Pons (tissue), 1 donor: Measurements from ENCODE around the gene COX18.

Source experiments
- DNase-seq: peaks from one replicate; pipeline ENCODE4 v3.0.0-alpha.2; 2016; ENCODE audit warnings: low spot score

The COX18 gene, protein sequence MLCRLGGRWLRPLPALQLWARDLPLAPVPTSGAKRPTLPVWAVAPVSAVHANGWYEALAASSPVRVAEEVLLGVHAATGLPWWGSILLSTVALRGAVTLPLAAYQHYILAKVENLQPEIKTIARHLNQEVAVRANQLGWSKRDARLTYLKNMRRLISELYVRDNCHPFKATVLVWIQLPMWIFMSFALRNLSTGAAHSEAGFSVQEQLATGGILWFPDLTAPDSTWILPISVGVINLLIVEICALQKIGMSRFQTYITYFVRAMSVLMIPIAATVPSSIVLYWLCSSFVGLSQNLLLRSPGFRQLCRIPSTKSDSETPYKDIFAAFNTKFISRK

DNA sequence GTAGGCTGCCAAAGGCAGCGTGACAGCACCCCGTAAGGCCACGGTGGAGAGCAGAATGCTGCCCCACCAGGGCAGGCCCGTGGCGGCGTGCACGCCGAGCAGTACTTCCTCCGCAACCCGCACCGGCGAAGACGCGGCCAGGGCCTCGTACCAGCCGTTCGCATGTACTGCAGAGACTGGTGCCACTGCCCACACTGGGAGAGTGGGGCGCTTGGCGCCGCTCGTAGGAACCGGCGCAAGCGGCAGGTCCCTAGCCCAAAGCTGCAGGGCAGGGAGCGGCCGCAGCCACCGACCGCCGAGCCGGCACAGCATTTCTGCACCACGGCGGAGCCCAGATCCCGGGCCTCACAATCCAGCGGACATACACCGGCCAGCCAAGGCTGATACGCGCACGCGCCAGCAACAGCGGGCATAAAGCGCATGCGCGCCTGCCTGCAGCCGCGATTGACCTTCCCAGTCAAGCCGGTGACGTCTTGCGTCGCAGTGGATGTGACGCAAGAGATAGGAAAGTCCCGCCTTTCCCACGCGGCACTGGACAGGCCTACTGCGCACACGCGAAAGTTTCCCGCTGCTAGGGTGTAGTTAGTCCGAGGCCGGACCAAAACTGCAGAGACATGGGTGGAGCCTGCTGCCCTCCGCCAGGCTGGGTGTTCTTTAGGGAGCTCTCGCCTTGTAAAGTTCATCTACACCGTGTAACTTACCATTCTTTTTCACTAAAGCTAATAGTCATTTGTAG is at the start of gene COX18:
Gene COX18, minus strand, starts transcription at position 379 of the 736 bp plus-strand sequence. Its CDS starts 67 bp downstream, at position 312.
- peak; percentile 99 for DNase-seq

DNA sequence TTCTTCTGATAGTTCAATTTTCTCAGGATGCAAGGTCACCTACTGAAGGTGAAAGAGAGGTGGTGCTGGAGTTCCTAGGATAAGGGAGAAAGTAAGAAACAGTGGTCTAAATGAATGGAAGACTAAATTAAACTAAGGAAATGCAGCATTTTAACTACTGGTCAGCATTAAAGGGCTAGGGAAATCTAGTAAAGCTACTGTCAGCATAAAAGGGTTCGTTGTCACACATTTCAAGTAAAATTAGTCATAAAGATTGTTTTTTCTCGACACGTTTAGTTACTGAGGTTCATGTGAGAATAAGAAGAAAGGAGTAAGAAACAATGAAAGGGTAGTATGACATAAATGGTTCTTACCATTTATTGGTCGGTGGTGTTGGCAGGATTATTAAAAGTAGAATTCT is 40.0 kb upstream of the COX18 start:
- DNase-seq = no peak

DNA sequence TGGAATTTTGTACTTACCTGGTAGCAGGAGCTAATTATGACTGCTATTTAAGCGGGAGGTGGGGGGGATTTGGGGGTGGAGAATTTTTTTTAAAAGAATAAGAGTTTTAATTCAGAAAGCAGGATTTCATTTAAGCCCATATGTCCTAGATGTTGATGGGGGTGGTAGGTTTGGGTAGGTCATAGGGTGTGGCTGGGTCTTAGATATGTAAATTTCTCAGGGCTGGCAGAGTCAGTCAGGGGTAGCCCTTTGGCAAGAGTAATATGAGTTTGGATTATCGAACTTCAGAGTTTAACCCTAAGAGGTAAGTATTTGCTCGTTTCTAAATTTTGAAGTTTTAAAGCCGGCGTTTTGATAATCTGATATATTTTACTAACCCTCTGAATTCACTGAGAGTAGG is 35.2 kb upstream of the COX18 start:
- DNase-seq = no peak

DNA sequence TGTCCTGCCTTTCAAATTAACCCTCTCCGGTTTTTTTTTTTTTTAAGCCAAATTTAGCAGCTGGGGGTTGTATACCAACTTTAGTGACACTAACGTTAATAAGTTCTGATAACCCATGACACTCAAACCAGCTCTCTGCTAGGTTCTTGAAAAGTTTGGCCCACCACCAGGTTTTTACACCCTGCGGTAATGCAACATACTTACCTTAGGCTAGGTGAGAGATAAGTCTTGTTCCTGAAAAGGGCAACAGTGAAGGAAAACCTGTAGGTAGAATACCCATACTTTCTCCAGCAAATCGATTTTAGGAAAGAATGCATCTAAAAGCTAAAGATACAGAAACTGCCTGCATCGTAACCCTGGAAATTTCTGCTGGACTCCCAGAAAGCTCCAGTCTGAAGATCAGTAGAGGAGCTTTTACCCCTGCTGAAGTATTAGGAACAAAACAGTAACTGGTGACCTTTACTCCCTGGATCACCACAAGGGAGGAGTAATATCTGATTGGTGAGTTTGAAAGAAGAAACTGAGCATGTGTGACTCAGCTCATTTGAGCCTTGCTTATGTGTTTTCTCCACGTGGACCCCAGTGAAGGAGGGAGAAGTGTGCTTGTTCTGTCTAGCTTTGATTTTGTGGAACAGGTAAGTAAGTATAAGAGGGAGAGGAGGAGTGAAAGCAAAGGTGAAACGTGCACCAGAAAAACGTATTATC is 34.4 kb upstream of the COX18 start:
- no peak for DNase-seq

DNA sequence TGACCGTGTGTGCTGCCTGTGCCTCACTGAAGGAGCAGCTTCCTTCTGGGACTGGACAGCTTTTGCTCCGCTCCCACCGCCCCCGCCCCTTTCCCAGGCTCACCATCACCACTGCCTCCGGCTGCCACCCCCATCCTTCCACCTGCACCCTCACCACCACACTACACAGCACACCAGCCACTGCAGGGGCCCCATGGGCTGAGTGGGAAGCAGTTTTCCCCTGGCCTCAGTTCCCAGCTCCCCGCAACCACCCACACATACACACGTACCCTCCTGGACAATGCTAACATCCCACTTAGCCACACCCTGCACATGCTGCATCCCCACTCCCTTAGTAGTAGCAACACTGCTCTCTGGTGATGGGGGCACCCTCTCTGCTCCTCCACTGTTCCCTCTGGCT is 29.6 kb upstream of the COX18 start:
- DNase-seq = no peak

DNA sequence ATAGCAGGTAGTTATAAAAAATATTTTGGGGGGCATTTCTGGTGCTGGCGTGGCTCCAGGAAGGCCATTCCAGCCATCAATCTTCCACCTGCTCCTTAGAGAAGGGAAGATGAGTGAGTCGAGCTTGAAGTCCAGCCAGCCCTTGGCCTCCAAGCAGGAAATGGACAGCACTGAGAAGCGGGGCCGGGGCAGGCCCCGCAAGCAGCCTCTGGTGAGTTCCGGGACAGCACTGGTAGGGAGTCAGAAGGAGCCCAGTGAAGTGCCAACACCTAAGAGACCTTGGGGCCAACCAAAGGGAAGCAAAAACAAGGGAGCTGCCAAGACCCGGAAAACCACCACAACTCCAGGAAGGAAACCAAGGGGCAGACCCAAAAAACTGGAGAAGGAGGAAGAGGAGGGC is 29.2 kb upstream of the COX18 start:
- DNase-seq = no peak

DNA sequence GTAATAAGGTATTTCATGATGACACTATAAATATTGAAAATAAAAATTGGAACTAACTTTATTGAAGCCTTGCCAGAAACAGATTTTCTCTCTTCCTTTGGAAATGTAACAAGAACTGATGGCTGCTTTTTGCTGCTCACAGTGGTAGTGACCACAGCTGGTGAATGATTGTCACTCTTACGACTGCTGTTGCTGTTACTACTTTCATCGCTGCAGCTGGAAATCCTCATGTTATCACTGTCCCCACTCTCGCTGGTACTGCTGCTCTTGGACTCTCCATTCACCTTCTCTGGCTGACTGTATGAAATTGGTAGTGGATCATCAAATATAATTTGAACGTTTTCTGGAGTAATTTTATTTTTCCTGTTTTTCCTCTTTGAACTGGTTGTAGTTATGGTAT is 28.5 kb upstream of the COX18 start:
- peak; percentile 11 for DNase-seq

DNA sequence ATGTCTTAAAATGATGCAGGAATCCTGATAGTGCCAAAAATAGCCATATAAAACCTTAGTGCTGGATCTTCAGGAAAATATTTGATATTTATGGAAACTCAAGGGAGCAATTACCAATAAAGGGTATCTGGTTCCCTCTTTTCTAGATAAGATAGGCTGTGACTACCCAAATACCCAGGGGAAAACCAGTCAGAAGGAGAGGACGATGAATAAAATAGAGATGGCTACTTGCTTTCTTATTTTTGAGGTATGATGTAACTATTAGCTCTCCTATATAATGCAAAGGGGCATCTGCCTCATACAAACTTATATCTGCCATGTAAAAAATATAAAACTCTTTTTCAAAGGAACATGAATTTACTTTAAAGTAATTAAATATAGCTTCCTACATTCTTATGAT is 23.4 kb upstream of the COX18 start:
- DNase-seq = no peak

DNA sequence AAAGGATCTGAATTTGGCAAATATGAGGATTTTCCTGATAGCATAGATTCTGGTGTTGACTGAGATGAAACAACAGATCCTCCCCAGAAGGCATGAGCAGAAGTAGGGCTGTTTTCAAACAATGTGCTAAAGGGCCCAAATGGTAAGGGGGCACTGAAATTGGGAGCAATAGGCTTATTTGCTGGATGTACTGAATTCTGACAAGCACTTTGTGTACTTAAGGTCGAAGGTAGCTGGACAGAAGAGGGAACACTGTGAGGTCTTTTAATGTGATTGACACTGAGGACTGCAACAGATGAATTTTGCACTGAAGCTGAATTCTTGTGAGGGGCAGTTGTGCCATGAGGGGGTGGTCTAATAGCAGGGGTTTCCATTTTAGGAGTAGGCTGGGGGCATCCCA is 21.2 kb upstream of the COX18 start:
- no peak for DNase-seq

DNA sequence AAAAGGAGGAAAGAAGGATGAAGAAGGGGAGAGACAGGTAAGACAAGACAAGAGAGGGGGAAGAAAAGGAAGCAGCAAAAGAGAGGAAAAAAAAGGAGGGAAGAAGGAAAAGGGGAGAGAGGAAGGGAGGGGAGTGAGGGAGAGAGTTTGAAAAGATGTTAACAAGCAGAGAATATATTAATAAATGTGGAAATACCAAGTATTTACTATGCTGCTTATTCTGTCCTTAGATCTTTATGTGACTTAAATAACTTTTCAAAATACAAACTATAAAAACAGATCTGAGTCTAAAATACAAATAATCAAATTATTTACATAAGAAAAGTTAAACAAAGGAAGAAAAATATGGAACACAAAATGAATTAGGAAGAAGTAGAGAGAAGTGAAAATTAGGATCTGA is 18.4 kb upstream of the COX18 start:
- no peak for DNase-seq

DNA sequence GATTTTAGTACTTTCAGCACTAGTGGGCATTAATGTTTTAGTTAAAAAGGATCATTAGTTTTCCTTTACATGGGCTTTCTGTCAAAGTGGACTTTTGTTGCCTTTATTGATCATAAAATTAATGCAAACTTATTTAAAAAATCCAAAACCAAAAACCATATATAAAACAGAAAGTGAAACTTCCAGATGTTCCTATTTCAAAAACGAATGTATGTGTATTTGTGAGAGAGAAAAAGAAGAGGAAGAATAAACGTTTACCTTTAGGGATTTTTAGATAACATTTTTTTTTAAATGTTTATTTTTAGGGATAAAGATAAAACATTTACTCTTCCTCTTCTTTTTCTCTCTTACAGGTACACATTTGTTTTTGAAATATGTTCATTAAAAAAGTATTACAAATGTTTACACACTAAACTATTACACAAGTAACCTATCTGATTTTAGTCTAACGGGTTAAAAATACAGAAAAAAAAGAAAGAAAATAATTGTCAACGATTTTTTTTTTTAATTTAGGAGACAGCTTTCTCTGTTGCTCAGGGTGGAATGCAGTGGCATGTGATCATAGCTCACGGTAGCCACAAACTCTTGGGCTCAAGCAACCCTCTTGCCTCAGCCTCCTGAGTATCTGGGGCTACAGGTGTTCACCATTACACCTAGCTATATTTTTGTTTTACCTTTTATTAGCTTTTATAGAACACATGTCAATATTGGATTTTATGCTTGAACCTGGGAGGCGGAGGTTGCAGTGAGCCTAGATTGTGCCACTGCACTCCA is 16.8 kb upstream of the COX18 start:
- no peak for DNase-seq

DNA sequence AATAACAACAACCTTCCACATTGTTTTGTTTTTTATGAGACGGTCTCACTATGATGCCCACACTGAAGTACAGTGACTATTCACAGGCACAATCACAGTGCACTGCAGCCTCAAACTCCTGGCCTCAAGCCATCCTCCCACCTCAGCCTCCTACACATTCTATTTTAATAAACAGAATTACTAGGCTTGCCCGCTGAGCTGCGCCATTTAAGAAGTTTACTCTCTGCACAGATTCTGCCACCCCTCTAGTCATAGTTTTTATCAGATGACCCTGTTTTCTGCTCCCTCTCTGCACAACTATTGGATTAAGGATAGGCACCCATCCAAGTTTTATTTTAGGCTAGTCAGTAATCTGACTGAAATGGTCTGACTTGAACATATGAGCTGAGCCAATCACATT is 11.3 kb upstream of the COX18 start:
- no peak for DNase-seq

DNA sequence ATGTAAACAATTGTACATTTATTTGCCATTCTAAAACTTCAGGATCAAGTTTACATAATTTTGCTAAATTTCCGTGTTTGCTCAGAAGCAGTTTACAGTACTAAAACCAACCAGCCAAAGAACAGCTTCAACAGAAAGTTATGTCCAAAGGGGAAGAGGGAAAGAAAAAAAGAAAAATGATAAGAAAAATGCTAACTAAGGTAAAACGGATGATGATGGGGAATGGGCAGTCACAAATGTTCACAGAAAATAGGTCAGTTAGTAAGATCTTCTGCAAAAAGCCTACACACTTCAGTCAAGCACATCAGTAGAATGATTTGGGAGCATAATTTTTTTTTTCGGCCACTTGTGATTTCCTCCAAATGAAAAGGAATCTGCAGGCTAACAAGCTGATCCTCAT is 6.3 kb upstream of the COX18 start:
- no peak for DNase-seq

DNA sequence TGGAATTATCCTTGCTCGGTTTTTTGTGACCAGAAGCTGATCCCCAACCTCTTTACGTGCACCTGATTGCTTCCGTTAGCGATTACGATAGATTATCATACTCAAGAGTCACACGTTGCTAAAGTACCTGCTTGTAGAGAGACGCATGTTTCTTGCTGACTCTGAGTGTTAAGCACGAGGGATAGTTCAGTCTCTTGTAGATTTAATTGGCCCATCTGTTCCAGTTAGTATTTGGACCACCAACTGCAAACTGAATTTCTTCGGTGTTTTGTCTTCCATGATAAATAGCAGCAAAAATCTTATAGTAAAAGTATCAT is 516 bp upstream of the COX18 start:
- DNase-seq = no peak

DNA sequence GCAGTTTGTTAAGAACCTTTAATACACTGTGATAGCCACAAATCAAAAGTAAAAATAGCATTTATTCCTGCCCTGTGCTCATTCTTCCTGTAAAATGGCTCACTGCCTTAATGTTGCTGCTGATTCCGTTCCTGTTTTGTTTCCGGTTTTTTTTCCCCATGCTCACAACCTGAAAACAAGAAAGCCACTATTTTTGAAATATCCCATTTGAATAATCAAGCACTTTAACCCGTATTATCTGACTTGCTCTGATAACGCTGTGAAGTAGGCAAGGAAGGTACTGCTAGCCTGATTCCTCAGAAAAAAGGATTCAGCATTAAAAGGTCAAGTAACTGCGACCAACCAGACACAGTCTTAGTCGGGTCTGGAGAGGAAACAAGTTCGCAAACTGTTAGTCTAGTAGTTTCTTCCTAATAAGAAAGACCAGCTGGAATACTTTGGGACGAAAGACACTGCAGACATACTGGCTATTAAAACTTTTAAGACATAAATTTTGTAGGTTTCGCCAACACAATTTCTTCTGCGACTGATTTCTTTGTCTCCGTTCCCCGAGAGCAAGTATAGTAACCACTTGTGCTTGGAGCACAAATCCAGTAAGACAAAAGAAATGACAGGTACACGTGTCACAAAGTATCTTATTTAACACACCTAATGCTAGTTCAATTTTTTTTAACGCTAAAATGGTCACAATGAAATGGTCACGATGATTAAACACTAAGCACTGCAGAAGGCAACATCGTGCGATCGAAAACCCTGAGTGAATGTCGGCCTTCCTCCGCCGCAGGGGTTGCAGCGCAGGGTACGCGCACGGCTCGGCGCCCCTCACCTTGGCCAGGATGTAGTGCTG is 802 bp downstream of the COX18 start:
- DNase-seq = peak; percentile 60

DNA sequence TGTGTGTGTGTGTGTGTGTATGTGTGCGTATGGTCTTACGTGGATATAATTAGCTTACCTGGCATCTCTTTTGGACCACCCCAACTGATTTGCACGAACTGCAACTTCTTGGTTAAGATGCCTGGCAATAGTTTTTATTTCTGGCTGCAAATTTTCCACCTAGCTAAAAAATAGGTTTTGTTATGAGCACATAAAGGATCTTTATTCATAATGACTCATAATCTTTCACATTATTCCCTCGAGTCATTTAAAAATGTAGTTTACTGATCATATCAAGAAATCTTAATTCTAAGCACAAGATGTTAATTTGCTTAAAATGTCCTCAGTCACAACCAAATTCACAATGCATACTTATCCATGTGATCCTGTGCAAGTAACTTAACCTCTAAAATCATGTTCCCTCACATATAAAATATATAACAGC is 1.5 kb downstream of the COX18 start:
- DNase-seq = peak; percentile 24

DNA sequence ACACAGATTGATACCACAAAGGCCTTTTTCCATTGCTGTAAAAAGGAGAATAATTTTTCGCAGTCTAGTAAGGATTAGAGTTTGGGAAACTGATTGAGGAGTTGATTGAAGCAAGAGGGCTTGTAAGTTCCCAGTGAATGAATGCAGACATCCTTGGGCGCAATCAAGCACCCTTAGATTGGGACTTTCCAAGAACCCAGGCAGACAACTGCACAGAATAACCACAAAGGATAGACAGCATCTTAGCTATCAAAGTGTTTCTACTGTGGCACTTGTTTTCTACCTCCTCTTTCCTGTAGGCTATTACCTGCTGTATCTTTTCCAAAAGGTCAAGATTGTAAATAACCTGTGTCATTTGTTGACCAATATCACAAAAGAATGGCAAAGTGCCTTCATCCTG is 2.6 kb downstream of the COX18 start:
- no peak for DNase-seq

DNA sequence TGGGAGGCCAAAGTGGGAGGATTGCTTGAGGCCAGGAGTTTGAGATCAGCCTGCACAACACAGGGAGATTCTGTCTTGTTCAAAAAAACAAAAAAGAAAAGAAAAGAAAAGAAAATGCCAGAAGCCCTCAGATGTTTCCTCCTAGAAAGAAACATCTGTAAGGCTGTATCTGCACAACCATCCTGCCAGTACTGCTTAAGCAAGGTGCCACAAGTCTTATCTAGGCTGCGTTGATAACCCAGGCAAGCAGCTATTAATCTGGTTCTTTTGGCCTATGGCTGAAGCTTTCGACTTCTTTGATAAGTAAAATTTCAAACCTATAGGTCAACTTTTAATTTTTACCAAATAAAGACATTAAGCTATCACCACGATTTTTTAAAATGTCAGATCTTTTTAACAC is 3.1 kb downstream of the COX18 start:
- no peak for DNase-seq

DNA sequence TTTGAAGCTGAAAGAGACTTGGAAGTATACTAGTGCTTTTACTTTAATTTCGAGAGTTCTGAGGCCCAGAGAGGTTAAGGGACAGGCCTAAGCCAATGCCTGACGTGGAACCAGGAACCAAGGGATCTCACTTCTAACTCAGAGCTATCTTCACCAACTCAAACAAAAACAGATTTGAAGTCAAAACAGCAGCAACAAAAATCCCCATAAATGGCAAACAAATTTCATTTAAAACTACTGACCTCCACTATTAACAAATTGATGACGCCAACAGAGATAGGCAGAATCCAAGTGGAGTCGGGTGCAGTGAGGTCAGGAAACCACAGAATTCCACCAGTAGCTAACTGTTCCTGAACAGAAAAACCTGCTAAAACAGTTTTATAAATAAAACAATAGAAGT is 5.0 kb downstream of the COX18 start:
- DNase-seq = no peak

DNA sequence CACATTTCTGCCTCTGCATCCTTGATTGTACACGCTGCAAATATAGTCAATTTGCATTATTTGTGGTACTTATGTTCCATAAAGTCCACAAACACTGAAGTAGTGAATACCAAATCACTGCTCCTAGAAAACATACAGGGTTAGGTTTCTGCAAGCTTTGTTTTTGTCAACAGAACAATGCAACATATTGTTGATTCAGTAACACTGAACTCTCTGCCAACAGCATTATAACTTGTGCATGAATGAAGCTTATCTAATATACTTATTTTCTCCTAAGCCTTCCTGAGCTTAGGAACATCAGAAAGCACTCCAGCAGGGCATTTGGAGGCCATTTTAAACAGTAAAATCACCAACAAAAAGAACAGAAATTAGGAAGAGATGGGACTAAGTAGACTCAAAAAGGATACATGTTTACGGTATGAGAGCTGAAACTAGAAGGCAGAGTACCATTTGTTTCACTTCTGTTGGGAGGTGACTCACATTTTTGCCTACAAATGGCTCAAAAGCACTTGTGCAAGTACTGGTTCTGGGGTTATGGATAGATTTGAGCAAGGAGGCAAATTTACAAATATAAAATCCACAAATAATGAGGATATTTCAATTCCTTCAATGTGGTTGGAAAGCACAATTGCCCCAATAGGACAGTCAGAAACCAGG is 14.1 kb downstream of the COX18 start:
- peak; percentile 85 for DNase-seq

DNA sequence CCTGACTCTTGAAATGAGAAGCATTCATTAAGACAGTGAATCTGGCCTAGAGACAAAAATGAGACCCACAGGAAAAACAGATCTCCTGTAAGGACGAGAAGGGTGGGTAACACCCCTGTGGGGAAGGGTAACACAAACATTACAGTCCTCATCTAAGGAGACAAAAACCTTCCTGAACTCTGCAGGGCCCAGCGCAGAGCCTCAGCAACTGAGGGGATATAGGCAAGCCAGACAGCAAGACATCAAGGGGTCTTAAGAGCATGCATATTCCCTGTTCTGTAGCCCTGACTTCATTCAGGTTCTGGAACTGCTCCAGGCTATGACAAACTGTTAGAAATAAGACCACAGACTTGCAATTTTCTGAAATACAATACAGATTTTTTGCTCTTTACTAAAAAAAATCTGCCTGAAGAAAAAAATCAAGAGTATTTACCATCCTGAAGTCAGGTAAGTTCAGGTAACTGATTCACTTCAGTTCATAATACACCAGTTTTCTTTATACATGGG is 15.5 kb downstream of the COX18 start:
- DNase-seq = no peak
